ENCODE data around the gene METTL1.

Gene METTL1

DNA sequence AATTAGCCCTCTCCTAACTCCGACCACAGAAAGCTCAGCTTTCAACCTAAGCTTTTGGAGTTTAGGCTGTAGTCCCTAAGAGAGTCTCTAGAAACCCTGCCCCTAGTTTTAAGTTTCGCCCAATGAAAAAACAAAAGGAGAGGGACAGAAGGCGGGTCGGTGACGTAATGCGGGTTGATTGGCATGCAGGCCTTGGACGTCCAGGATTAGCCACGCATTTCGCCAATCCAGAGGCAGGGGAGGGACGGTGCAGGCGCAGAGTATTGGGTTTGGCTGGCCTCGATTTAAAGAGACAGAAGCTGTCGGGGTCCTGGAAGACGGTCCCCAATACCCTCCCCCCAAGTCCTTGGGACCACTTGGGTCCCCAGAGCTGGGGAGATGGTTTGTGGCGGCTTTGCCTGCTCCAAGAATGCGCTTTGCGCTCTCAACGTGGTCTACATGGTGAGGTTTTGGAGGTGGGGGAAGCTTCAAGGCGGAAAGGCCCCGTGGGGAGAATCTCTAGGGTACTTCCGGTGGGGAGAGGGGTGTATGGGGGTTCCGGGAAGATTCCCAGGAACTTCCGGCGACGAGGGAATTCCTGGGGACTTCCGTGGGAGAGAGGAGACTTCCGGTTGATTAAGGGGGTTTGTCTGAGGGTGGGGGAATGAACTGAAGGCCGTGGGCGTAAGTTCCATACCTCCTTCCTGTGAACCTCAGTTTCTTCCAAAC is 27.0 kb downstream of the METTL1 start, which contains the start of gene TSPAN31:
Gene TSPAN31 (plus strand): TSS at position 263 of the 708 bp plus-strand sequence. CDS start 116 bp downstream, at position 379.
- peak; percentile 93 for DNase-seq (ENCODE audit: low spot score)
- TF ChIP-seq, protein P1, sequence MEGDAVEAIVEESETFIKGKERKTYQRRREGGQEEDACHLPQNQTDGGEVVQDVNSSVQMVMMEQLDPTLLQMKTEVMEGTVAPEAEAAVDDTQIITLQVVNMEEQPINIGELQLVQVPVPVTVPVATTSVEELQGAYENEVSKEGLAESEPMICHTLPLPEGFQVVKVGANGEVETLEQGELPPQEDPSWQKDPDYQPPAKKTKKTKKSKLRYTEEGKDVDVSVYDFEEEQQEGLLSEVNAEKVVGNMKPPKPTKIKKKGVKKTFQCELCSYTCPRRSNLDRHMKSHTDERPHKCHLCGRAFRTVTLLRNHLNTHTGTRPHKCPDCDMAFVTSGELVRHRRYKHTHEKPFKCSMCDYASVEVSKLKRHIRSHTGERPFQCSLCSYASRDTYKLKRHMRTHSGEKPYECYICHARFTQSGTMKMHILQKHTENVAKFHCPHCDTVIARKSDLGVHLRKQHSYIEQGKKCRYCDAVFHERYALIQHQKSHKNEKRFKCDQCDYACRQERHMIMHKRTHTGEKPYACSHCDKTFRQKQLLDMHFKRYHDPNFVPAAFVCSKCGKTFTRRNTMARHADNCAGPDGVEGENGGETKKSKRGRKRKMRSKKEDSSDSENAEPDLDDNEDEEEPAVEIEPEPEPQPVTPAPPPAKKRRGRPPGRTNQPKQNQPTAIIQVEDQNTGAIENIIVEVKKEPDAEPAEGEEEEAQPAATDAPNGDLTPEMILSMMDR (IDR thresholded peaks at IDR 0.05; ENCODE audit: extremely low read depth, missing control alignments), result no peak

DNA sequence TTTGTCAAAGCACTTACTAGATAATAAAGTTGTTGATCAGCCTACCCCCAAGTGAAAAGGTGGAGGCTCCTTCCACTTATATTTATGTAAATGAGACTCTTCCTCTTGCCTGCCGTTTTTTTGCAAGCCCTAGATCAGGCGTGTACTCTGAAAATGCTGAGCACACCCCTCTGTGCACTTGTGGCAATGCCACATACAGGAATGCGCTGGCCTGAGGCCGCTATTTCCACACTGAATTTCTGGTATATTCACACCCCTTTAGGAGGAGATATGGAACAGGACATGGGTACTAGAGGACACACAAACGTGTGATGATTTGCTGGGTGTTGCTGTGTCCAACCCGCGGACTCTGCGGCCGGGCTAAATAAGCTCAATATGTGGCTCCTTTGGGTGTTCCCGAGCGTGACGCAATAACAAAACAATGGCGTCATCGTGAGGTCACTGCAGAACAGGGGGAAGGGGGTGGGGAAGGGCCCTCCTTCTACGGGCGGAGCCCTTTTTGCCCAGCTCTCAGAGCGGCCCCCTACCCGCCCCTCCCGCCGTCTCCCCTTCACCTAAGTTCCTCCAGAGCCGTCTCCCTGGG is 27.6 kb downstream of the METTL1 start:
- TF ChIP-seq, protein P1 (IDR thresholded peaks at IDR 0.05; ENCODE audit: extremely low read depth, missing control alignments), result no peak
- peak; percentile 80 for DNase-seq (ENCODE audit: low spot score)

DNA sequence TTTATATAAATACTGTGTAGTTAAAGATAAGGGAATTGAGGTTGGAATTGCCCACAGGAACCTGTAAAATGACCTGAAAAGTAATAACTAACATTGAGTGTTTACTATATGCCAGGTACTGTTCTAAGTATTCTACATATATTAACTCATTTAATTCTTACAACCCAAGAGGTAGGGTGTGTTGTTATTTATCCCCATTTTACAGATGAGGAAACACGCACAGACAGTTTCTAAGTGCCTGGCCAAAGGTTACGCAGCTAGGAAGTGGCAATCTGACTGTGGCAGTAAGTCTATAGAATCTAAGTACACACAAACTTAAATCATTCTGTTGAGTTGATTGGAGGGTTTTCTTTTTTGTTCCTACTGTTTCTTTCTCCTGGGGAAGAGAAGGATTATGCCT is 28.1 kb downstream of the METTL1 start:
- TF ChIP-seq, protein P1 (IDR thresholded peaks at IDR 0.05; ENCODE audit: extremely low read depth, missing control alignments), result no peak
- no peak for DNase-seq (ENCODE audit: low spot score)

DNA sequence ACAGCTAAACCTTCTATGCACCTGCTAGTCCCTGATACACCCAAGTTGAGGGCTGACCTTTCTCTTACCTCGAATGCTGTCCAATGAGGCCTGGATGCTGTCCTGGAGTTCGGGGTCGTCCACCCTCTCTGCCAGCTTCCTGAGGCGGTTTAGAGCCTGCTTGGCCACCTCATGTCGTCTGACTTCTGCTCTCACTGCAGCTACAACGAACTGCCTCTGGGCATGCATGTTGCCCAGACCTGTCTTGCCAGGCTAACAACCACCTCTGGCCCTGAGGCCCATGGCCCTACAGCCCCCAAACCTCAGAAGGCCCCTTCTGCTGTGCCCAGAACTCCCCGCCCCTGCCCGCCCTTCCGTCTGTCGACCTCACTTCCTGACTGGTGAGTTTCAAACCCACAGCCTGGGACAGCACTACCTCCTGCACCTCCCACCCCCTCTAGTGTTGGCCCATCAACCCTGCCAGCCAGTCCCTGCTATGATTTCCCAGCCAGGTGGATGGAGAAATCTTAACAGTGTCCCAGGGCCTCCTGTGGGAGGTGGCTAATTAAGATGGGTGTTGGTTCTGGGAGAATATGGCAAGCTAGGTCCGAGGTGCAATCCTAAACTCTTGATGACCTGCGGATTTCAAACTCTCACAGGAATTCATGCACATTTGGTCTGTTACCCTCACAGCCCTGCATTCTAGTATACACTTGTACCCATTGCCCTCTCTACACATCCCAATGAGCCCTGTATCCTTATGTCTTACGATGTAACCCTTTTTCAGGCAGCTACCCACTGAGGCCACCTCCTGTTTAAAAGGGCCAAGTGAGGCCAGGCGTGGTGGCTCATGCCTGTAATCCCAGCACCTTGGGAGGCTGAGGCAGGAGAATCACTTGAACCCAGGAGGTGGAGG is 29.8 kb downstream of the METTL1 start:
- TF ChIP-seq, protein P1 (IDR thresholded peaks at IDR 0.05; ENCODE audit: extremely low read depth, missing control alignments), result peak; percentile 30
- DNase-seq (ENCODE audit: low spot score), result peak; percentile 84

GRCh38 chr12:57741413-57741789 is 30.5 kb downstream of the METTL1 start:
- TF ChIP-seq, protein P1 (IDR thresholded peaks at IDR 0.05; ENCODE audit: extremely low read depth, missing control alignments), result no peak

GRCh38 chr12:57740656-57741412 is 31.1 kb downstream of the METTL1 start:
- TF ChIP-seq, protein P1 (IDR thresholded peaks at IDR 0.05; ENCODE audit: extremely low read depth, missing control alignments), result no peak
- peak; percentile 83 for DNase-seq (ENCODE audit: low spot score)

More at GRCh38 chr12:57741413-57741789, 30.5 kb downstream of the METTL1 start:
- no peak for DNase-seq (ENCODE audit: low spot score)
